B cell (primary cell): ENCODE data around the gene PRSS56.

Experiments used
- CTCF ChIP-seq: fragments of 200-600 bp; IDR thresholded peaks from one replicate; pipeline ENCODE4 v1.8.0; 2022; ENCODE audit warnings: antibody characterized with exemption, mild to moderate bottlenecking
- EZH2 ChIP-seq: IDR thresholded peaks from 2 replicates; pipeline ENCODE4 v1.6.1; 2012; ENCODE audit warnings: borderline replicate concordance, low read depth, mild to moderate bottlenecking, moderate library complexity, low read length; ENCODE audit not compliant: insufficient read depth, poor library complexity, severe bottlenecking

GRCh38 chr2:232511336-232511890, 8.8 kb upstream of the PRSS56 start:
- TF ChIP-seq CTCF (no peak), EZH2 (no peak)
